NCI-H1092 treated with DMSO at 0.1 percent for 48 hours (cell line): ENCODE results near the gene COX18.

Source experiments
- DNase-seq: peaks from one replicate; lab custom pipeline; 2025; lab: John Stamatoyannopoulos, UW

COX18 gene, protein sequence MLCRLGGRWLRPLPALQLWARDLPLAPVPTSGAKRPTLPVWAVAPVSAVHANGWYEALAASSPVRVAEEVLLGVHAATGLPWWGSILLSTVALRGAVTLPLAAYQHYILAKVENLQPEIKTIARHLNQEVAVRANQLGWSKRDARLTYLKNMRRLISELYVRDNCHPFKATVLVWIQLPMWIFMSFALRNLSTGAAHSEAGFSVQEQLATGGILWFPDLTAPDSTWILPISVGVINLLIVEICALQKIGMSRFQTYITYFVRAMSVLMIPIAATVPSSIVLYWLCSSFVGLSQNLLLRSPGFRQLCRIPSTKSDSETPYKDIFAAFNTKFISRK

DNA sequence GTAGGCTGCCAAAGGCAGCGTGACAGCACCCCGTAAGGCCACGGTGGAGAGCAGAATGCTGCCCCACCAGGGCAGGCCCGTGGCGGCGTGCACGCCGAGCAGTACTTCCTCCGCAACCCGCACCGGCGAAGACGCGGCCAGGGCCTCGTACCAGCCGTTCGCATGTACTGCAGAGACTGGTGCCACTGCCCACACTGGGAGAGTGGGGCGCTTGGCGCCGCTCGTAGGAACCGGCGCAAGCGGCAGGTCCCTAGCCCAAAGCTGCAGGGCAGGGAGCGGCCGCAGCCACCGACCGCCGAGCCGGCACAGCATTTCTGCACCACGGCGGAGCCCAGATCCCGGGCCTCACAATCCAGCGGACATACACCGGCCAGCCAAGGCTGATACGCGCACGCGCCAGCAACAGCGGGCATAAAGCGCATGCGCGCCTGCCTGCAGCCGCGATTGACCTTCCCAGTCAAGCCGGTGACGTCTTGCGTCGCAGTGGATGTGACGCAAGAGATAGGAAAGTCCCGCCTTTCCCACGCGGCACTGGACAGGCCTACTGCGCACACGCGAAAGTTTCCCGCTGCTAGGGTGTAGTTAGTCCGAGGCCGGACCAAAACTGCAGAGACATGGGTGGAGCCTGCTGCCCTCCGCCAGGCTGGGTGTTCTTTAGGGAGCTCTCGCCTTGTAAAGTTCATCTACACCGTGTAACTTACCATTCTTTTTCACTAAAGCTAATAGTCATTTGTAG is at the start of gene COX18:
COX18 (minus strand) TSS at position 379 of the 736 bp plus-strand sequence; CDS start at position 312, 67 bp downstream.
- peak; percentile 97 for DNase-seq

DNA sequence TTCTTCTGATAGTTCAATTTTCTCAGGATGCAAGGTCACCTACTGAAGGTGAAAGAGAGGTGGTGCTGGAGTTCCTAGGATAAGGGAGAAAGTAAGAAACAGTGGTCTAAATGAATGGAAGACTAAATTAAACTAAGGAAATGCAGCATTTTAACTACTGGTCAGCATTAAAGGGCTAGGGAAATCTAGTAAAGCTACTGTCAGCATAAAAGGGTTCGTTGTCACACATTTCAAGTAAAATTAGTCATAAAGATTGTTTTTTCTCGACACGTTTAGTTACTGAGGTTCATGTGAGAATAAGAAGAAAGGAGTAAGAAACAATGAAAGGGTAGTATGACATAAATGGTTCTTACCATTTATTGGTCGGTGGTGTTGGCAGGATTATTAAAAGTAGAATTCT is 40.0 kb upstream of the COX18 start:
- no peak for DNase-seq

DNA sequence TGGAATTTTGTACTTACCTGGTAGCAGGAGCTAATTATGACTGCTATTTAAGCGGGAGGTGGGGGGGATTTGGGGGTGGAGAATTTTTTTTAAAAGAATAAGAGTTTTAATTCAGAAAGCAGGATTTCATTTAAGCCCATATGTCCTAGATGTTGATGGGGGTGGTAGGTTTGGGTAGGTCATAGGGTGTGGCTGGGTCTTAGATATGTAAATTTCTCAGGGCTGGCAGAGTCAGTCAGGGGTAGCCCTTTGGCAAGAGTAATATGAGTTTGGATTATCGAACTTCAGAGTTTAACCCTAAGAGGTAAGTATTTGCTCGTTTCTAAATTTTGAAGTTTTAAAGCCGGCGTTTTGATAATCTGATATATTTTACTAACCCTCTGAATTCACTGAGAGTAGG is 35.2 kb upstream of the COX18 start:
- no peak for DNase-seq

DNA sequence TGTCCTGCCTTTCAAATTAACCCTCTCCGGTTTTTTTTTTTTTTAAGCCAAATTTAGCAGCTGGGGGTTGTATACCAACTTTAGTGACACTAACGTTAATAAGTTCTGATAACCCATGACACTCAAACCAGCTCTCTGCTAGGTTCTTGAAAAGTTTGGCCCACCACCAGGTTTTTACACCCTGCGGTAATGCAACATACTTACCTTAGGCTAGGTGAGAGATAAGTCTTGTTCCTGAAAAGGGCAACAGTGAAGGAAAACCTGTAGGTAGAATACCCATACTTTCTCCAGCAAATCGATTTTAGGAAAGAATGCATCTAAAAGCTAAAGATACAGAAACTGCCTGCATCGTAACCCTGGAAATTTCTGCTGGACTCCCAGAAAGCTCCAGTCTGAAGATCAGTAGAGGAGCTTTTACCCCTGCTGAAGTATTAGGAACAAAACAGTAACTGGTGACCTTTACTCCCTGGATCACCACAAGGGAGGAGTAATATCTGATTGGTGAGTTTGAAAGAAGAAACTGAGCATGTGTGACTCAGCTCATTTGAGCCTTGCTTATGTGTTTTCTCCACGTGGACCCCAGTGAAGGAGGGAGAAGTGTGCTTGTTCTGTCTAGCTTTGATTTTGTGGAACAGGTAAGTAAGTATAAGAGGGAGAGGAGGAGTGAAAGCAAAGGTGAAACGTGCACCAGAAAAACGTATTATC is 34.4 kb upstream of the COX18 start:
- DNase-seq = no peak

DNA sequence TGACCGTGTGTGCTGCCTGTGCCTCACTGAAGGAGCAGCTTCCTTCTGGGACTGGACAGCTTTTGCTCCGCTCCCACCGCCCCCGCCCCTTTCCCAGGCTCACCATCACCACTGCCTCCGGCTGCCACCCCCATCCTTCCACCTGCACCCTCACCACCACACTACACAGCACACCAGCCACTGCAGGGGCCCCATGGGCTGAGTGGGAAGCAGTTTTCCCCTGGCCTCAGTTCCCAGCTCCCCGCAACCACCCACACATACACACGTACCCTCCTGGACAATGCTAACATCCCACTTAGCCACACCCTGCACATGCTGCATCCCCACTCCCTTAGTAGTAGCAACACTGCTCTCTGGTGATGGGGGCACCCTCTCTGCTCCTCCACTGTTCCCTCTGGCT is 29.6 kb upstream of the COX18 start:
- no peak for DNase-seq

DNA sequence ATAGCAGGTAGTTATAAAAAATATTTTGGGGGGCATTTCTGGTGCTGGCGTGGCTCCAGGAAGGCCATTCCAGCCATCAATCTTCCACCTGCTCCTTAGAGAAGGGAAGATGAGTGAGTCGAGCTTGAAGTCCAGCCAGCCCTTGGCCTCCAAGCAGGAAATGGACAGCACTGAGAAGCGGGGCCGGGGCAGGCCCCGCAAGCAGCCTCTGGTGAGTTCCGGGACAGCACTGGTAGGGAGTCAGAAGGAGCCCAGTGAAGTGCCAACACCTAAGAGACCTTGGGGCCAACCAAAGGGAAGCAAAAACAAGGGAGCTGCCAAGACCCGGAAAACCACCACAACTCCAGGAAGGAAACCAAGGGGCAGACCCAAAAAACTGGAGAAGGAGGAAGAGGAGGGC is 29.2 kb upstream of the COX18 start:
- no peak for DNase-seq

DNA sequence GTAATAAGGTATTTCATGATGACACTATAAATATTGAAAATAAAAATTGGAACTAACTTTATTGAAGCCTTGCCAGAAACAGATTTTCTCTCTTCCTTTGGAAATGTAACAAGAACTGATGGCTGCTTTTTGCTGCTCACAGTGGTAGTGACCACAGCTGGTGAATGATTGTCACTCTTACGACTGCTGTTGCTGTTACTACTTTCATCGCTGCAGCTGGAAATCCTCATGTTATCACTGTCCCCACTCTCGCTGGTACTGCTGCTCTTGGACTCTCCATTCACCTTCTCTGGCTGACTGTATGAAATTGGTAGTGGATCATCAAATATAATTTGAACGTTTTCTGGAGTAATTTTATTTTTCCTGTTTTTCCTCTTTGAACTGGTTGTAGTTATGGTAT is 28.5 kb upstream of the COX18 start:
- no peak for DNase-seq

DNA sequence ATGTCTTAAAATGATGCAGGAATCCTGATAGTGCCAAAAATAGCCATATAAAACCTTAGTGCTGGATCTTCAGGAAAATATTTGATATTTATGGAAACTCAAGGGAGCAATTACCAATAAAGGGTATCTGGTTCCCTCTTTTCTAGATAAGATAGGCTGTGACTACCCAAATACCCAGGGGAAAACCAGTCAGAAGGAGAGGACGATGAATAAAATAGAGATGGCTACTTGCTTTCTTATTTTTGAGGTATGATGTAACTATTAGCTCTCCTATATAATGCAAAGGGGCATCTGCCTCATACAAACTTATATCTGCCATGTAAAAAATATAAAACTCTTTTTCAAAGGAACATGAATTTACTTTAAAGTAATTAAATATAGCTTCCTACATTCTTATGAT is 23.4 kb upstream of the COX18 start:
- no peak for DNase-seq

DNA sequence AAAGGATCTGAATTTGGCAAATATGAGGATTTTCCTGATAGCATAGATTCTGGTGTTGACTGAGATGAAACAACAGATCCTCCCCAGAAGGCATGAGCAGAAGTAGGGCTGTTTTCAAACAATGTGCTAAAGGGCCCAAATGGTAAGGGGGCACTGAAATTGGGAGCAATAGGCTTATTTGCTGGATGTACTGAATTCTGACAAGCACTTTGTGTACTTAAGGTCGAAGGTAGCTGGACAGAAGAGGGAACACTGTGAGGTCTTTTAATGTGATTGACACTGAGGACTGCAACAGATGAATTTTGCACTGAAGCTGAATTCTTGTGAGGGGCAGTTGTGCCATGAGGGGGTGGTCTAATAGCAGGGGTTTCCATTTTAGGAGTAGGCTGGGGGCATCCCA is 21.2 kb upstream of the COX18 start:
- no peak for DNase-seq

DNA sequence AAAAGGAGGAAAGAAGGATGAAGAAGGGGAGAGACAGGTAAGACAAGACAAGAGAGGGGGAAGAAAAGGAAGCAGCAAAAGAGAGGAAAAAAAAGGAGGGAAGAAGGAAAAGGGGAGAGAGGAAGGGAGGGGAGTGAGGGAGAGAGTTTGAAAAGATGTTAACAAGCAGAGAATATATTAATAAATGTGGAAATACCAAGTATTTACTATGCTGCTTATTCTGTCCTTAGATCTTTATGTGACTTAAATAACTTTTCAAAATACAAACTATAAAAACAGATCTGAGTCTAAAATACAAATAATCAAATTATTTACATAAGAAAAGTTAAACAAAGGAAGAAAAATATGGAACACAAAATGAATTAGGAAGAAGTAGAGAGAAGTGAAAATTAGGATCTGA is 18.4 kb upstream of the COX18 start:
- no peak for DNase-seq

DNA sequence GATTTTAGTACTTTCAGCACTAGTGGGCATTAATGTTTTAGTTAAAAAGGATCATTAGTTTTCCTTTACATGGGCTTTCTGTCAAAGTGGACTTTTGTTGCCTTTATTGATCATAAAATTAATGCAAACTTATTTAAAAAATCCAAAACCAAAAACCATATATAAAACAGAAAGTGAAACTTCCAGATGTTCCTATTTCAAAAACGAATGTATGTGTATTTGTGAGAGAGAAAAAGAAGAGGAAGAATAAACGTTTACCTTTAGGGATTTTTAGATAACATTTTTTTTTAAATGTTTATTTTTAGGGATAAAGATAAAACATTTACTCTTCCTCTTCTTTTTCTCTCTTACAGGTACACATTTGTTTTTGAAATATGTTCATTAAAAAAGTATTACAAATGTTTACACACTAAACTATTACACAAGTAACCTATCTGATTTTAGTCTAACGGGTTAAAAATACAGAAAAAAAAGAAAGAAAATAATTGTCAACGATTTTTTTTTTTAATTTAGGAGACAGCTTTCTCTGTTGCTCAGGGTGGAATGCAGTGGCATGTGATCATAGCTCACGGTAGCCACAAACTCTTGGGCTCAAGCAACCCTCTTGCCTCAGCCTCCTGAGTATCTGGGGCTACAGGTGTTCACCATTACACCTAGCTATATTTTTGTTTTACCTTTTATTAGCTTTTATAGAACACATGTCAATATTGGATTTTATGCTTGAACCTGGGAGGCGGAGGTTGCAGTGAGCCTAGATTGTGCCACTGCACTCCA is 16.8 kb upstream of the COX18 start:
- DNase-seq = no peak

DNA sequence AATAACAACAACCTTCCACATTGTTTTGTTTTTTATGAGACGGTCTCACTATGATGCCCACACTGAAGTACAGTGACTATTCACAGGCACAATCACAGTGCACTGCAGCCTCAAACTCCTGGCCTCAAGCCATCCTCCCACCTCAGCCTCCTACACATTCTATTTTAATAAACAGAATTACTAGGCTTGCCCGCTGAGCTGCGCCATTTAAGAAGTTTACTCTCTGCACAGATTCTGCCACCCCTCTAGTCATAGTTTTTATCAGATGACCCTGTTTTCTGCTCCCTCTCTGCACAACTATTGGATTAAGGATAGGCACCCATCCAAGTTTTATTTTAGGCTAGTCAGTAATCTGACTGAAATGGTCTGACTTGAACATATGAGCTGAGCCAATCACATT is 11.3 kb upstream of the COX18 start:
- no peak for DNase-seq

DNA sequence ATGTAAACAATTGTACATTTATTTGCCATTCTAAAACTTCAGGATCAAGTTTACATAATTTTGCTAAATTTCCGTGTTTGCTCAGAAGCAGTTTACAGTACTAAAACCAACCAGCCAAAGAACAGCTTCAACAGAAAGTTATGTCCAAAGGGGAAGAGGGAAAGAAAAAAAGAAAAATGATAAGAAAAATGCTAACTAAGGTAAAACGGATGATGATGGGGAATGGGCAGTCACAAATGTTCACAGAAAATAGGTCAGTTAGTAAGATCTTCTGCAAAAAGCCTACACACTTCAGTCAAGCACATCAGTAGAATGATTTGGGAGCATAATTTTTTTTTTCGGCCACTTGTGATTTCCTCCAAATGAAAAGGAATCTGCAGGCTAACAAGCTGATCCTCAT is 6.3 kb upstream of the COX18 start:
- no peak for DNase-seq

DNA sequence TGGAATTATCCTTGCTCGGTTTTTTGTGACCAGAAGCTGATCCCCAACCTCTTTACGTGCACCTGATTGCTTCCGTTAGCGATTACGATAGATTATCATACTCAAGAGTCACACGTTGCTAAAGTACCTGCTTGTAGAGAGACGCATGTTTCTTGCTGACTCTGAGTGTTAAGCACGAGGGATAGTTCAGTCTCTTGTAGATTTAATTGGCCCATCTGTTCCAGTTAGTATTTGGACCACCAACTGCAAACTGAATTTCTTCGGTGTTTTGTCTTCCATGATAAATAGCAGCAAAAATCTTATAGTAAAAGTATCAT is 516 bp upstream of the COX18 start:
- DNase-seq = no peak

DNA sequence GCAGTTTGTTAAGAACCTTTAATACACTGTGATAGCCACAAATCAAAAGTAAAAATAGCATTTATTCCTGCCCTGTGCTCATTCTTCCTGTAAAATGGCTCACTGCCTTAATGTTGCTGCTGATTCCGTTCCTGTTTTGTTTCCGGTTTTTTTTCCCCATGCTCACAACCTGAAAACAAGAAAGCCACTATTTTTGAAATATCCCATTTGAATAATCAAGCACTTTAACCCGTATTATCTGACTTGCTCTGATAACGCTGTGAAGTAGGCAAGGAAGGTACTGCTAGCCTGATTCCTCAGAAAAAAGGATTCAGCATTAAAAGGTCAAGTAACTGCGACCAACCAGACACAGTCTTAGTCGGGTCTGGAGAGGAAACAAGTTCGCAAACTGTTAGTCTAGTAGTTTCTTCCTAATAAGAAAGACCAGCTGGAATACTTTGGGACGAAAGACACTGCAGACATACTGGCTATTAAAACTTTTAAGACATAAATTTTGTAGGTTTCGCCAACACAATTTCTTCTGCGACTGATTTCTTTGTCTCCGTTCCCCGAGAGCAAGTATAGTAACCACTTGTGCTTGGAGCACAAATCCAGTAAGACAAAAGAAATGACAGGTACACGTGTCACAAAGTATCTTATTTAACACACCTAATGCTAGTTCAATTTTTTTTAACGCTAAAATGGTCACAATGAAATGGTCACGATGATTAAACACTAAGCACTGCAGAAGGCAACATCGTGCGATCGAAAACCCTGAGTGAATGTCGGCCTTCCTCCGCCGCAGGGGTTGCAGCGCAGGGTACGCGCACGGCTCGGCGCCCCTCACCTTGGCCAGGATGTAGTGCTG is 802 bp downstream of the COX18 start:
- DNase-seq = peak; percentile 84

DNA sequence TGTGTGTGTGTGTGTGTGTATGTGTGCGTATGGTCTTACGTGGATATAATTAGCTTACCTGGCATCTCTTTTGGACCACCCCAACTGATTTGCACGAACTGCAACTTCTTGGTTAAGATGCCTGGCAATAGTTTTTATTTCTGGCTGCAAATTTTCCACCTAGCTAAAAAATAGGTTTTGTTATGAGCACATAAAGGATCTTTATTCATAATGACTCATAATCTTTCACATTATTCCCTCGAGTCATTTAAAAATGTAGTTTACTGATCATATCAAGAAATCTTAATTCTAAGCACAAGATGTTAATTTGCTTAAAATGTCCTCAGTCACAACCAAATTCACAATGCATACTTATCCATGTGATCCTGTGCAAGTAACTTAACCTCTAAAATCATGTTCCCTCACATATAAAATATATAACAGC is 1.5 kb downstream of the COX18 start:
- peak; percentile 65 for DNase-seq

DNA sequence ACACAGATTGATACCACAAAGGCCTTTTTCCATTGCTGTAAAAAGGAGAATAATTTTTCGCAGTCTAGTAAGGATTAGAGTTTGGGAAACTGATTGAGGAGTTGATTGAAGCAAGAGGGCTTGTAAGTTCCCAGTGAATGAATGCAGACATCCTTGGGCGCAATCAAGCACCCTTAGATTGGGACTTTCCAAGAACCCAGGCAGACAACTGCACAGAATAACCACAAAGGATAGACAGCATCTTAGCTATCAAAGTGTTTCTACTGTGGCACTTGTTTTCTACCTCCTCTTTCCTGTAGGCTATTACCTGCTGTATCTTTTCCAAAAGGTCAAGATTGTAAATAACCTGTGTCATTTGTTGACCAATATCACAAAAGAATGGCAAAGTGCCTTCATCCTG is 2.6 kb downstream of the COX18 start:
- DNase-seq = no peak

DNA sequence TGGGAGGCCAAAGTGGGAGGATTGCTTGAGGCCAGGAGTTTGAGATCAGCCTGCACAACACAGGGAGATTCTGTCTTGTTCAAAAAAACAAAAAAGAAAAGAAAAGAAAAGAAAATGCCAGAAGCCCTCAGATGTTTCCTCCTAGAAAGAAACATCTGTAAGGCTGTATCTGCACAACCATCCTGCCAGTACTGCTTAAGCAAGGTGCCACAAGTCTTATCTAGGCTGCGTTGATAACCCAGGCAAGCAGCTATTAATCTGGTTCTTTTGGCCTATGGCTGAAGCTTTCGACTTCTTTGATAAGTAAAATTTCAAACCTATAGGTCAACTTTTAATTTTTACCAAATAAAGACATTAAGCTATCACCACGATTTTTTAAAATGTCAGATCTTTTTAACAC is 3.1 kb downstream of the COX18 start:
- no peak for DNase-seq

DNA sequence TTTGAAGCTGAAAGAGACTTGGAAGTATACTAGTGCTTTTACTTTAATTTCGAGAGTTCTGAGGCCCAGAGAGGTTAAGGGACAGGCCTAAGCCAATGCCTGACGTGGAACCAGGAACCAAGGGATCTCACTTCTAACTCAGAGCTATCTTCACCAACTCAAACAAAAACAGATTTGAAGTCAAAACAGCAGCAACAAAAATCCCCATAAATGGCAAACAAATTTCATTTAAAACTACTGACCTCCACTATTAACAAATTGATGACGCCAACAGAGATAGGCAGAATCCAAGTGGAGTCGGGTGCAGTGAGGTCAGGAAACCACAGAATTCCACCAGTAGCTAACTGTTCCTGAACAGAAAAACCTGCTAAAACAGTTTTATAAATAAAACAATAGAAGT is 5.0 kb downstream of the COX18 start:
- DNase-seq = no peak

DNA sequence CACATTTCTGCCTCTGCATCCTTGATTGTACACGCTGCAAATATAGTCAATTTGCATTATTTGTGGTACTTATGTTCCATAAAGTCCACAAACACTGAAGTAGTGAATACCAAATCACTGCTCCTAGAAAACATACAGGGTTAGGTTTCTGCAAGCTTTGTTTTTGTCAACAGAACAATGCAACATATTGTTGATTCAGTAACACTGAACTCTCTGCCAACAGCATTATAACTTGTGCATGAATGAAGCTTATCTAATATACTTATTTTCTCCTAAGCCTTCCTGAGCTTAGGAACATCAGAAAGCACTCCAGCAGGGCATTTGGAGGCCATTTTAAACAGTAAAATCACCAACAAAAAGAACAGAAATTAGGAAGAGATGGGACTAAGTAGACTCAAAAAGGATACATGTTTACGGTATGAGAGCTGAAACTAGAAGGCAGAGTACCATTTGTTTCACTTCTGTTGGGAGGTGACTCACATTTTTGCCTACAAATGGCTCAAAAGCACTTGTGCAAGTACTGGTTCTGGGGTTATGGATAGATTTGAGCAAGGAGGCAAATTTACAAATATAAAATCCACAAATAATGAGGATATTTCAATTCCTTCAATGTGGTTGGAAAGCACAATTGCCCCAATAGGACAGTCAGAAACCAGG is 14.1 kb downstream of the COX18 start:
- DNase-seq = no peak

DNA sequence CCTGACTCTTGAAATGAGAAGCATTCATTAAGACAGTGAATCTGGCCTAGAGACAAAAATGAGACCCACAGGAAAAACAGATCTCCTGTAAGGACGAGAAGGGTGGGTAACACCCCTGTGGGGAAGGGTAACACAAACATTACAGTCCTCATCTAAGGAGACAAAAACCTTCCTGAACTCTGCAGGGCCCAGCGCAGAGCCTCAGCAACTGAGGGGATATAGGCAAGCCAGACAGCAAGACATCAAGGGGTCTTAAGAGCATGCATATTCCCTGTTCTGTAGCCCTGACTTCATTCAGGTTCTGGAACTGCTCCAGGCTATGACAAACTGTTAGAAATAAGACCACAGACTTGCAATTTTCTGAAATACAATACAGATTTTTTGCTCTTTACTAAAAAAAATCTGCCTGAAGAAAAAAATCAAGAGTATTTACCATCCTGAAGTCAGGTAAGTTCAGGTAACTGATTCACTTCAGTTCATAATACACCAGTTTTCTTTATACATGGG is 15.5 kb downstream of the COX18 start:
- no peak for DNase-seq
